ENCODE measurements around the gene UBE2D3. TPM values are rescaled to one million over a fixed set of nuclear protein-coding genes. Genes with fewer than 3 reads are reported as not detected.

UBE2D3 gene
- total RNA-seq, 1 donor, result 399 TPM

DNA sequence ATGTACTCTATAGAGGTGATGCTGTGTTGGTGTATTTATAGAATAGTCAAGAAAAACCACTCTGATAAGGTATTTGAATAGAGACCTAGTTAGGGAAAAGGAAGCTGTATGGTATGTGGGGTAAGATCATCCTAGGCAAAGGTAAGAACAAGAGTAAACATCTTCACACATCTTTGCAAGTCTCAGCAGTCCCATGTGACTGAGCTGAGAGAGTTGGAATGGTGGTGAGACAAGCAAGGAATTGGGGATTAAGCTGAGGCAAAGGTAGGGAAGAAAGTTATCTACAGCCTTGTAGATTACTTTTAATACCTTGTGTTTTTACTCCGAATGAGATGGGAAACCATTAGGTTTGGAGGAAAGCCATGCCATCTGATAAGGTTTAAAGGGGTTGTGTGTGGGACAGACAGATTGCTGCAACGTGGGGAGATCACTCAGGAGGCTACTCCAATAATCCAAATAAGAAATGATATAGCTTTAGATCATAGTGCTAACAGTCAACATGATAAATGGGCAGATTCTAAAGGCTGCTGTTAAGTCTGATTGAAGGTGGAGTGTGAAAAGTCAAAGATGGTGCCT is 34.9 kb downstream of the UBE2D3 start:
- DNase-seq (ENCODE audit: low read depth), result no peak
- H3K4me3 ChIP-seq (ENCODE audit: low read depth, low read length), result no peak overlapping the region
- TF ChIP-seq, protein P1, sequence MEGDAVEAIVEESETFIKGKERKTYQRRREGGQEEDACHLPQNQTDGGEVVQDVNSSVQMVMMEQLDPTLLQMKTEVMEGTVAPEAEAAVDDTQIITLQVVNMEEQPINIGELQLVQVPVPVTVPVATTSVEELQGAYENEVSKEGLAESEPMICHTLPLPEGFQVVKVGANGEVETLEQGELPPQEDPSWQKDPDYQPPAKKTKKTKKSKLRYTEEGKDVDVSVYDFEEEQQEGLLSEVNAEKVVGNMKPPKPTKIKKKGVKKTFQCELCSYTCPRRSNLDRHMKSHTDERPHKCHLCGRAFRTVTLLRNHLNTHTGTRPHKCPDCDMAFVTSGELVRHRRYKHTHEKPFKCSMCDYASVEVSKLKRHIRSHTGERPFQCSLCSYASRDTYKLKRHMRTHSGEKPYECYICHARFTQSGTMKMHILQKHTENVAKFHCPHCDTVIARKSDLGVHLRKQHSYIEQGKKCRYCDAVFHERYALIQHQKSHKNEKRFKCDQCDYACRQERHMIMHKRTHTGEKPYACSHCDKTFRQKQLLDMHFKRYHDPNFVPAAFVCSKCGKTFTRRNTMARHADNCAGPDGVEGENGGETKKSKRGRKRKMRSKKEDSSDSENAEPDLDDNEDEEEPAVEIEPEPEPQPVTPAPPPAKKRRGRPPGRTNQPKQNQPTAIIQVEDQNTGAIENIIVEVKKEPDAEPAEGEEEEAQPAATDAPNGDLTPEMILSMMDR (IDR thresholded peaks at IDR 0.05; ENCODE audit: insufficient read depth, low read depth, low read length), result no peak

DNA sequence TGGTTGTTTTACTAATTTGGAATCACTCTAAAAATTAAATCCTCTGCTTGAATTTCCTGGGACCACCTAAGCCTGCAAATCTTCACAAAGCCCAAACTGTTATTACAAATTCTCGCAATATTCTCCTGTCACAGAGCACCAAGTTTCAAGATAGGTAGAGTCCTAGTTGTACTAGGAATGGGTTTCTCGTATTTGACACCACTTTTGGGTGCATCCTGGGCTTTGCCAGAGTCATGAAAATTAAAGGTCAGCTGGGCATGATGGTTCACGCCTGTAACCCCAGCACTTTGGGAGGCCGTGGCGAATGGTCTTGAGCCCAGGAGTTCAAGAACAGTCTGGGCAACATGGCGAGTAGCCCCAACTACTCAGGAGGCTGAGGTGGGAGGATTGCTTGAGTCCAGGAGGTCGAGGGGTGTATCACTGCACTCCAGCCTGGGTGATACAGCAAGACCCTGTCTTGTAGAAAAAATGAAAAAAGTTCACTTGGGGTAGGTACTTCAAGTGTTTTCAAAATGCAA is 36.0 kb downstream of the UBE2D3 start:
- H3K4me3 ChIP-seq (ENCODE audit: low read depth, low read length), result no peak overlapping the region
- TF ChIP-seq, protein P1 (IDR thresholded peaks at IDR 0.05; ENCODE audit: insufficient read depth, low read depth, low read length), result no peak
- DNase-seq (ENCODE audit: low read depth), result no peak

DNA sequence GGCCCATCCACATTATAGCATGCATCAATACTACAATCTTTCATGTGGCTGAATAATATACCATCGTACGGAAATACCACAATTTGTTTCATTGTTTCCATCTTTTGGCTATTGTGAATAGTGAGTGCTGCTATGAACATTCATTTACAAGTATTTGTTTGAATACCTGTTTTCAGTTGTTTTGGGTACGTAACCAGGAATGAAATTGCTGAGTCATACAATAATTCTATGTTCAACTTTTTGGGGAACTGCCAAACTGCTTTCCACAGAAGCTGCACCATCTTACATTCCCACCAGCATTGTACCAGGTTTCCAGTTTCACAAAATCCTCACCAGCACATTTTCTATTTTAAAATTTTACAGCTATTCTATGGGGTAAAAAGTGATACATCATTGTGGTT is 38.0 kb downstream of the UBE2D3 start:
- H3K4me3 ChIP-seq (ENCODE audit: low read depth, low read length), result no peak overlapping the region
- peak; percentile 65 for DNase-seq (ENCODE audit: low read depth)
- TF ChIP-seq, protein P1 (IDR thresholded peaks at IDR 0.05; ENCODE audit: insufficient read depth, low read depth, low read length), result no peak

DNA sequence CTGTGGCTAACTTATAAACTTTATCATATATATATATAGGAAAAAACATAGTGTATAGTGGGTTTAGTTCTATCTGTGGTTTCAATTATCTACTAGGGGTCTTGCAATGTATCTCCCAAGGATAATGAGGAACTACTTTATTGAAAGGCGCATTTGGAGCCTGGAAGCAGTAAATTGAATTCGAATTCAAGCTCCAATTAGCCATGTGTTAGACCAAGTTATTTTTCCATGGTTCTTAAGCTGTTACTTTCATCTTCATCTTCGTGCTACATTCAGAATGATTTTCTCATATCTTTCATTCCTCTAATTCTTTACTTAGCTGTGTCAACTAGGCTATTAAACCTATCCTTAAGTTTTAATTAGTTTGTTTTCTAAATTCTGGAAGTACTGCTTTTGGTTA is 39.4 kb downstream of the UBE2D3 start:
- DNase-seq (ENCODE audit: low read depth), result no peak
- H3K4me3 ChIP-seq (ENCODE audit: low read depth, low read length), result no peak overlapping the region
- TF ChIP-seq, protein P1 (IDR thresholded peaks at IDR 0.05; ENCODE audit: insufficient read depth, low read depth, low read length), result no peak

DNA sequence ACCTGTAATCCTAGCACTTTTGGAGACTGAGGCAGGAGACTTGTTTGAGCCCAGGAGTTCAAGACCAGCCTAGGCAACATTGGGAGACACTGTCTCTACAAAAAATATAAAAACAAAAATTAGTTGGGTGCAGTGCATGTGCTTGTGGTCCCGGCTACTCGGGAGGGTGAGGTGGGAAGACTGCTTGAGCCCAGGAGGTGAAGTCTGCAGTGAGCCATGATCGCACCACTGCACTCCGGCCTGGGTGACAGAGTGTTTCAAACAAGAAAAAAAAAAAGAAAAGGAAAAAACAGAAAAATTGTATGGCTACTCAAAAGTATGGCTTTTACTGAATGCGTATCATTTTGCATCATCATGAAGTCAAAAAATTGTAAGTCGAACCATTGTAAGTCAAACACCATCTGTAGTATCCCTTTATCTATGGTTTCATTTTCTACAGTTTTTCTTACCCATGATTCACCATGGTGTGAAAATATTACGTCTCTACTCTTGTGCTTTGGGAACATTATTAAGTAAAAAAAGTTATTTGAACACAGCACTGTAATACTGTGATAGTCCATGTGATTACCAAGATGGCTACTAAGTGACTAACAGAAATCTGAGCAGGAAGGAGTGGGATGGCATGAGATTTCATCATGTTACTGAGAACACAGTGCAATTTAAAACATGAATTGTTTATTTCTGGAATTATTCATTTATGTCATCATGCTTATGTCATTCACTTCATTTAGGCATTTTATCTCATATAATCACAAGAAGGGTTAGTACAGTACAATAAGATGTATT is 40.1 kb downstream of the UBE2D3 start:
- no peak overlapping the region for H3K4me3 ChIP-seq (ENCODE audit: low read depth, low read length)
- TF ChIP-seq, protein P1 (IDR thresholded peaks at IDR 0.05; ENCODE audit: insufficient read depth, low read depth, low read length), result no peak
- DNase-seq (ENCODE audit: low read depth), result peak; percentile 55

DNA sequence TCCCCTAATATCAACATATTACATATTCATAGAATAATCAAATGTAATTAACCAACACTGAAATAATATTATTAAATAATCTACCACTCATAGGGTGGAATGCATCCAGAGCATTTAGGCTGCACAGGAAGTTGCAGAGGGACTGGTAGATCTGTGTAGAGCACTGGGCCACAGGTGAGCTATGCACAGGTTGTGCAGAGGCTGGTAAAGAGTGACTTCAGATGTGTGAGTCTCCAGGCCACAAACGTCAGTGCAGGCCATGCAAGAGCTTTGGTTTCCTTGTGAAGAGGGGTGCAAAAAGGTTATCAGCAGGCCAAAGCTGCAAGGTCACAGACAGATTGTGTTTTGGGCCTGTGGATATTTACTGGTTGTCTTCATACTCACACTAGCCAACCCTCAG is 41.1 kb downstream of the UBE2D3 start:
- no peak for DNase-seq (ENCODE audit: low read depth)
- no peak overlapping the region for H3K4me3 ChIP-seq (ENCODE audit: low read depth, low read length)
- TF ChIP-seq, protein P1 (IDR thresholded peaks at IDR 0.05; ENCODE audit: insufficient read depth, low read depth, low read length), result no peak
